ENCODE measurements around the gene HOXC5.

Gene HOXC5

GRCh38 chr12:53996240-53997203 is 36.3 kb upstream of the HOXC5 start:
- no peak for DNase-seq

- DNase-seq: no peak
Observed at GRCh38 chr12:53997204-53998109, 35.4 kb upstream of the HOXC5 start.

GRCh38 chr12:53998110-53998899 is 34.5 kb upstream of the HOXC5 start:
- DNase-seq: no peak

- no peak for DNase-seq
Observed at GRCh38 chr12:53998900-53999236, 34.0 kb upstream of the HOXC5 start.

- DNase-seq: no peak
Observed at GRCh38 chr12:53999559-54000115, 33.2 kb upstream of the HOXC5 start.

GRCh38 chr12:54000116-54001114 is 32.4 kb upstream of the HOXC5 start, which contains the start of gene HOXC9:
HOXC9 (plus strand) TSS chr12:54000161; CDS start chr12:54000189, 28 bp downstream.
- DNase-seq: no peak

- DNase-seq: no peak
Observed at GRCh38 chr12:54001283-54002187, 31.3 kb upstream of the HOXC5 start.

GRCh38 chr12:54002278-54002914 is 30.5 kb upstream of the HOXC5 start:
- DNase-seq: no peak

- no peak for DNase-seq
Observed at GRCh38 chr12:54002915-54003389, 29.9 kb upstream of the HOXC5 start.

- DNase-seq: no peak
Observed at GRCh38 chr12:54003625-54004024, 29.2 kb upstream of the HOXC5 start.

GRCh38 chr12:54004063-54004840 is 28.6 kb upstream of the HOXC5 start:
- no peak for DNase-seq

- DNase-seq: no peak
Observed at GRCh38 chr12:54004841-54005530, 27.9 kb upstream of the HOXC5 start.

GRCh38 chr12:54005531-54005852 is 27.4 kb upstream of the HOXC5 start:
- no peak for DNase-seq

- DNase-seq: peak; percentile 30
Observed at GRCh38 chr12:54005853-54006558, 26.8 kb upstream of the HOXC5 start.

- no peak for DNase-seq
Observed at GRCh38 chr12:54006559-54007220, 26.2 kb upstream of the HOXC5 start.

- DNase-seq: no peak
Observed at GRCh38 chr12:54007538-54008259, 25.2 kb upstream of the HOXC5 start.

All from amniotic stem cell (primary cell).